GM10266 (cell line): ENCODE results near the gene ADD3.

Source experiments
- DNase-seq: peaks from one replicate; pipeline ENCODE4 v3.0.0; 2012; ENCODE audit errors: extremely low spot score
- TF ChIP-seq, protein P1 (sequence below): IDR thresholded peaks from 2 replicates; pipeline ENCODE4 v1.5.1; 2012; ENCODE audit warnings: mild to moderate bottlenecking, low read depth; ENCODE audit not compliant: control insufficient read depth, insufficient read depth; ENCODE audit errors: missing control alignments

Gene ADD3

GRCh38 chr10:110036640-110037039, 28.9 kb downstream of the ADD3 start:
- TF ChIP-seq, protein P1, sequence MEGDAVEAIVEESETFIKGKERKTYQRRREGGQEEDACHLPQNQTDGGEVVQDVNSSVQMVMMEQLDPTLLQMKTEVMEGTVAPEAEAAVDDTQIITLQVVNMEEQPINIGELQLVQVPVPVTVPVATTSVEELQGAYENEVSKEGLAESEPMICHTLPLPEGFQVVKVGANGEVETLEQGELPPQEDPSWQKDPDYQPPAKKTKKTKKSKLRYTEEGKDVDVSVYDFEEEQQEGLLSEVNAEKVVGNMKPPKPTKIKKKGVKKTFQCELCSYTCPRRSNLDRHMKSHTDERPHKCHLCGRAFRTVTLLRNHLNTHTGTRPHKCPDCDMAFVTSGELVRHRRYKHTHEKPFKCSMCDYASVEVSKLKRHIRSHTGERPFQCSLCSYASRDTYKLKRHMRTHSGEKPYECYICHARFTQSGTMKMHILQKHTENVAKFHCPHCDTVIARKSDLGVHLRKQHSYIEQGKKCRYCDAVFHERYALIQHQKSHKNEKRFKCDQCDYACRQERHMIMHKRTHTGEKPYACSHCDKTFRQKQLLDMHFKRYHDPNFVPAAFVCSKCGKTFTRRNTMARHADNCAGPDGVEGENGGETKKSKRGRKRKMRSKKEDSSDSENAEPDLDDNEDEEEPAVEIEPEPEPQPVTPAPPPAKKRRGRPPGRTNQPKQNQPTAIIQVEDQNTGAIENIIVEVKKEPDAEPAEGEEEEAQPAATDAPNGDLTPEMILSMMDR: no peak
- DNase-seq: peak; percentile 9

GRCh38 chr10:110039254-110039653, 31.5 kb downstream of the ADD3 start:
- no peak for DNase-seq
- TF ChIP-seq, protein P1: no peak

DNA sequence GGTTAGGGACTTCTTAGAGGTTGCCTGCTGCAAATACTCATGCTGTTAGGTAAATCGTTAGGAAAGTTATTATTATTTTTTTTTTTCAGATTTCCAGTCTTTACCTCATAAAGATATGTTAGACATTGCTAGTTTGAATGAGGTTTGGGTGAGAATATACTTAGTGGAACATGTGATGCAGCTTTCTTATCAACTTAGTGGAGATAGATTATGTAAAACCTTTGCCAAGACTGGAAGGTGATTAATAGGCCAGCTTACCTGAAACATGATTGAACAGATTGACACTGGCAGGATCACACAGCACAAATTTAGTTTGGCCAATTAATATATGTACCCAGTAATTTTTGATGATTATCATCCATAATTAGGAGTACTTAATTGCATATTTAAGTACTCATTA, 32.3 kb downstream of the ADD3 start:
- no peak for DNase-seq
- TF ChIP-seq, protein P1: no peak

GRCh38 chr10:110040767-110041478, 33.1 kb downstream of the ADD3 start:
- TF ChIP-seq, protein P1: no peak
- DNase-seq: no peak

- TF ChIP-seq, protein P1: no peak
- DNase-seq: no peak
Measured at GRCh38 chr10:110041479-110041829, 33.7 kb downstream of the ADD3 start.

GRCh38 chr10:110042181-110042580, 34.4 kb downstream of the ADD3 start:
- TF ChIP-seq, protein P1: no peak
- no peak for DNase-seq

DNA sequence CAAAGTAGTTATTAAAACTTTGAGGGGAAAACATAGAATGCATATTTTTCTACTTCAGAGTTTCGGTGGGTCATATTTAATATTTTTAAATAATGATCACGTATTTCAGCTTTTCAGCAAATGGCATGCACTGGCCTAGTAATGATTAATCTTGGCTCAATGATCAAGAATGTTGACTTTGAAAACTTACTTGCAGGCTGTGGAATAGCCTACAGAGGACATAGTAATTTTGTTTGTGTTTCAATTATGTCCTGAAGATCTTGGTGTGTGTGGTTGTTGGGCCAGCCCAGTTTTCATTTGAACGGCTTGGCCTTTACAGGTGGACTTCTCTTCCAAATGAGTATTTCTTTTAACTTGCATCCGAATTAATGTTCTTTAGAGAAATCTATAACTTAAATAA, 35.1 kb downstream of the ADD3 start:
- no peak for DNase-seq
- TF ChIP-seq, protein P1: no peak
